Upper lobe of left lung (tissue), 6 donors: Measurements from ENCODE around the gene COL8A2. TPM values are rescaled to one million over a fixed set of nuclear protein-coding genes. Genes with fewer than 3 reads are reported as not detected.

ENCODE experiments used
- ATAC-seq, 2 donors: fragments of 200-7000 bp; cut with Tn5 transposase; one replicate each; pipeline ENCODE4 v1.9.1; 2022; ENCODE audit warnings: mild to moderate bottlenecking in 2 of 2, moderate library complexity in 2 of 2; ENCODE audit not compliant: low FRiP score in 2 of 2
- DNase-seq, 2 donors: peaks; one replicate each; pipeline ENCODE4 v3.0.0-alpha.2; 2019 to 2020
- H3K27ac ChIP-seq, 4 donors: fragments of 200-600 bp; sonication (generic); one replicate each; pipeline ENCODE4 v1.5.1; 2016 to 2019
- H3K27me3 ChIP-seq, 4 donors: fragments of 200-600 bp; sonication (generic); one replicate each; pipeline ENCODE4 v1.5.1; 2017 to 2019
- H3K36me3 ChIP-seq, 4 donors: fragments of 200-600 bp; sonication (generic); one replicate each; pipeline ENCODE4 v1.5.1; 2016 to 2019
- H3K4me1 ChIP-seq, 4 donors: fragments of 200-600 bp; sonication (generic); one replicate each; pipeline ENCODE4 v1.5.1; 2018 to 2019
- H3K4me3 ChIP-seq, 4 donors: fragments of 200-600 bp; sonication (generic); one replicate each; pipeline ENCODE4 v1.5.1; 2017 to 2019; ENCODE audit warnings: mild to moderate bottlenecking in 2 of 4, moderate library complexity in 1 of 4
- H3K9me3 ChIP-seq, 4 donors: fragments of 200-600 bp; sonication (generic); one replicate each; pipeline ENCODE4 v1.5.1; 2018 to 2019
- CTCF ChIP-seq, 6 experiments: fragments of 450-650 bp in 4 of 6; fragments of 200-600 bp in 2 of 6; sonication (generic) in 2 of 6; IDR thresholded peaks; one replicate each; pipeline ENCODE4 v1.5.1; 2016 to 2019; ENCODE audit warnings: antibody characterized with exemption in 6 of 6
- EP300 ChIP-seq, 4 donors: sonication (generic); formaldehyde crosslinking; IDR thresholded peaks; one replicate each; pipeline ENCODE4 v1.5.1; 2017; ENCODE audit warnings: antibody characterized with exemption in 4 of 4, control low read depth in 2 of 4
- POLR2A ChIP-seq, 4 donors: fragments of 450-650 bp; IDR thresholded peaks; one replicate each; pipeline ENCODE4 v1.5.1; 2016 to 2017; ENCODE audit warnings: antibody characterized with exemption in 4 of 4, mild to moderate bottlenecking in 2 of 4
- POLR2AphosphoS5 ChIP-seq, 2 donors: sonication (generic); formaldehyde crosslinking; IDR thresholded peaks; one replicate each; pipeline ENCODE4 v1.5.1; 2017; ENCODE audit warnings: antibody characterized with exemption in 2 of 2
- WGBS, 2 donors: methylation state at CpG; one replicate each; pipeline ENCODE4 v1.1.5; 2017 to 2018; 5-methylcytosine and 5-hydroxymethylcytosine counted together
- total RNA-seq, 6 donors: library from RNA; depleted of rRNA in 4 of 6; stranded (reverse); fragments of >200 nt in 4 of 6; gene quantifications; one replicate each; pipeline versions ENCODE4 v1.1.0 to v1.2.1, GENCODE V29; 2016 to 2021
- donor health status: DM: no; HTN: no; CAD: no; lungs with moderate emphysema.
- donor health status: DM: no; HTN: yes; CAD: no; lungs with severe emphysema.

The COL8A2 gene
- total RNA-seq, 6 donors from 2014 or later: 2.5 to 20.8 (median 11.4) TPM

DNA sequence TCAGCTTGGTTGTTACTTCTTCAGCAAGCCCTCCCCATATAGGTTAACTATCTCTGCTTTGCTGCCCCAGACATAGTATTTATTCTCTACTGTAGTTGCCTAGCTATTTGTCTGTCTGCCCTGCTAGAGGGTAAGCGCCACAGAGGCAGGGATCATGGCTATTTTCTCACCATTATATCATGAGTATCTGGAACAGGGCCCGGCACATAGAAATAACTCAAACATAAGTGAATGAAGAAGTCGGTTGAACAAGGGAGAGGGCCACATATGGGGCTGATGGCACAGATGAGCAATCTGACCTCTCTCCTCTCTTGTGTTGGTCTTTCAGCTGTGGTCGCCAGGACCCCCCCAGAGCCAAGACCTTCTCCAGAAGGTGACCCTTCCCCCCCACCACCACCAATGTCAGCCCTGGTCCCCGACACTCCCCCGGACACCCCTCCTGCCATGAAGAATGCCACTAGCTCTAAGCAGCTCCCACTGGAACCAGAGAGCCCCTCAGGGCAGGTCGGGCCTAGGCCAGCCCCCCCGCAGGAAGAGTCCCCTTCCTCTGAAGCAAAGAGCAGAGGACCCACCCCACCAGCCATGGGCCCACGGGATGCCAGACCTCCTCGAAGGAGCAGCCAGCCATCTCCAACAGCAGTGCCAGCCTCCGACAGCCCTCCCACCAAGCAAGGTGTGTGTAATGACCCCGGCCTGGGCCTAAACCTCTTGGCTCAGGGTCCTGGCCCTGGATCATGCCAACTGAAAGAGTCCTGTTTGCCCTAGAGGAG lies 45.8 kb upstream of the COL8A2 start:
- peaks cover 36 to 81% (median 58%) of the 10 kb centered on the region in 4 donors for H3K36me3 ChIP-seq
- peaks cover 10 to 51% (median 17%) of the 10 kb centered on the region in 4 donors for H3K4me1 ChIP-seq
- H3K27me3 ChIP-seq: no peaks in the 10 kb centered on the region
- no peak for ATAC-seq
- TF ChIP-seq POLR2A (IDR thresholded peaks at IDR 0.05): no peak
- no peak for TF ChIP-seq POLR2AphosphoS5 (IDR thresholded peaks at IDR 0.05)
- TF ChIP-seq EP300 (IDR thresholded peaks at IDR 0.05): no peak
- TF ChIP-seq CTCF (IDR thresholded peaks at IDR 0.05): no peak
- no peak overlapping the region for H3K4me3 ChIP-seq
- no peak for DNase-seq
- no peak overlapping the region for H3K27ac ChIP-seq
- no peaks in the 10 kb centered on the region for H3K9me3 ChIP-seq
- 85 to 91% methylated on average over 4 to 10 of the region's 12 CpGs for WGBS, 2 donors

DNA sequence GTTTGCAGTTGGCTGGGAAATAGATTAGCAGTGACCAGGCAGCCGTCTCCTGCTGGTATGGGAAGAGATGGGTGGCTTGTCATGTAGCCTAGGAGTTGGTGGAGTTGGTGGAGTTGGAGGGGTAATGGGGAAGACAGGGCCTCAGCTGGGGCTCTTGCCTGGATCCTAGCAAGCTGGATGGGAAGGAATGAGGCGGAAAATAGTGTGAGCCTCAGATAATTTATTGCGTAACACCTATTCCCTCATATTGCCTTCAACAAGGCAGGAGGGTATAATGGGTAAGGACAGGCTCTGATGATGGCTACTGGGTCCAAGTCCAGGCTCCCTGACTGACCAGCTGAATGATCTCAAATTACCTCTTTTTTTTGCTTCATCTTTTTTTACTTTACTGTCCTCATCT lies 43.5 kb upstream of the COL8A2 start:
- TF ChIP-seq POLR2A (IDR thresholded peaks at IDR 0.05) (no peak), EP300 (IDR thresholded peaks at IDR 0.05) (no peak), POLR2AphosphoS5 (IDR thresholded peaks at IDR 0.05) (no peak), CTCF (IDR thresholded peaks at IDR 0.05) (no peak)
- no peak for DNase-seq
- Histone ChIP-seq H3K9me3 (no peaks in the 10 kb centered on the region), H3K27ac (no peak overlapping the region), H3K4me3 (no peak overlapping the region), H3K27me3 (no peaks in the 10 kb centered on the region), H3K36me3 (peaks cover 20 to 61% (median 37%) of the 10 kb centered on the region in 4 donors), H3K4me1 (peaks cover 10 to 52% (median 26%) of the 10 kb centered on the region in 4 donors)
- ATAC-seq: no peak
- 83 to 91% methylated on average over 3 of the region's 3 CpGs for WGBS, 2 donors

- ATAC-seq (peak in 1 of 2 donors; percentile 15), DNase-seq (no peak)
- Histone ChIP-seq H3K27me3 (no peaks in the 10 kb centered on the region), H3K4me3 (no peak overlapping the region), H3K36me3 (peaks cover 10 to 48% (median 24%) of the 10 kb centered on the region in 4 donors), H3K4me1 (peaks cover 23 to 65% (median 39%) of the 10 kb centered on the region in 4 donors), H3K27ac (peak overlapping the region in 1 of 4 donors; percentile 1), H3K9me3 (no peaks in the 10 kb centered on the region)
- TF ChIP-seq CTCF (IDR thresholded peaks at IDR 0.05) (no peak), EP300 (IDR thresholded peaks at IDR 0.05) (no peak), POLR2A (IDR thresholded peaks at IDR 0.05) (no peak), POLR2AphosphoS5 (IDR thresholded peaks at IDR 0.05) (no peak)
- 82 to 90% methylated on average over 14 to 15 of the region's 15 CpGs for WGBS, 2 donors
Measured at GRCh38 chr1:36166938-36167905, 42.2 kb upstream of the COL8A2 start.

GRCh38 chr1:36166136-36166535 lies 41.1 kb upstream of the COL8A2 start:
- Histone ChIP-seq H3K27ac (peak overlapping the region in 1 of 4 donors; percentile 49), H3K36me3 (peaks cover 2 to 37% (median 13%) of the 10 kb centered on the region in 4 donors), H3K4me3 (no peak overlapping the region), H3K9me3 (no peaks in the 10 kb centered on the region), H3K27me3 (no peaks in the 10 kb centered on the region), H3K4me1 (peaks cover 34 to 76% (median 50%) of the 10 kb centered on the region in 4 donors)
- 64 to 66% methylated on average over 4 of the region's 4 CpGs for WGBS, 2 donors
- TF ChIP-seq CTCF (IDR thresholded peaks at IDR 0.05): no peak
- TF ChIP-seq EP300 (IDR thresholded peaks at IDR 0.05): no peak
- no peak for TF ChIP-seq POLR2AphosphoS5 (IDR thresholded peaks at IDR 0.05)
- ATAC-seq: no peak
- DNase-seq: no peak
